Measurements from ENCODE around the gene PTPRK.

Gene PTPRK

GRCh38 chr6:128422200-128422599 is 98.2 kb downstream of the PTPRK start:
- no peak for DNase-seq (ENCODE audit: low read depth)
- no peak for TF ChIP-seq CTCF (IDR thresholded peaks at IDR 0.05; ENCODE audit: control insufficient read depth, insufficient read depth, low read depth, low read length, missing control alignments)
- no peak overlapping the region for H3K4me3 ChIP-seq (ENCODE audit: control insufficient read depth, low read depth, low read length)

GRCh38 chr6:128421788-128422187 is 98.6 kb downstream of the PTPRK start:
- H3K4me3 ChIP-seq (ENCODE audit: control insufficient read depth, low read depth, low read length): no peak overlapping the region
- no peak for TF ChIP-seq CTCF (IDR thresholded peaks at IDR 0.05; ENCODE audit: control insufficient read depth, insufficient read depth, low read depth, low read length, missing control alignments)
- no peak for DNase-seq (ENCODE audit: low read depth)

DNA sequence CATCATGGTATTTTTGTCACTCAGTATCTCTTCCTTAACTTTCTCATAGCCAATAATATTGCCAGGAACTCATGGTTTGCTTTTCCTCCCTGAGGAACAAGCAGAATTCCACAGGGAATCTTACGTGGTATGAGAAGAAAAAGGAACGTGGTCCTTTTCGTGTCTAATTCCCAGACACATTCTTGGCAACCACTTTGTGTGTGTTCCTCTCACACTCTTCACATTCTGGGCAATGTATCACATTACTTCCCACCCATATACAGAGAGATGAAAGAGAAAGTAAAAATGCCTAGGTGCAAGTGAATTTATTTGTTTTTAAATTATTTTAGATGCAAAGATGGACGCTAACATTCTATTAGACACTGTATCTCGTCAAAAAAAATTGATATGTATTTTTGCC is 102.7 kb downstream of the PTPRK start:
- TF ChIP-seq CTCF (IDR thresholded peaks at IDR 0.05; ENCODE audit: control insufficient read depth, insufficient read depth, low read depth, low read length, missing control alignments): no peak
- no peak overlapping the region for H3K4me3 ChIP-seq (ENCODE audit: control insufficient read depth, low read depth, low read length)
- no peak for DNase-seq (ENCODE audit: low read depth)

DNA sequence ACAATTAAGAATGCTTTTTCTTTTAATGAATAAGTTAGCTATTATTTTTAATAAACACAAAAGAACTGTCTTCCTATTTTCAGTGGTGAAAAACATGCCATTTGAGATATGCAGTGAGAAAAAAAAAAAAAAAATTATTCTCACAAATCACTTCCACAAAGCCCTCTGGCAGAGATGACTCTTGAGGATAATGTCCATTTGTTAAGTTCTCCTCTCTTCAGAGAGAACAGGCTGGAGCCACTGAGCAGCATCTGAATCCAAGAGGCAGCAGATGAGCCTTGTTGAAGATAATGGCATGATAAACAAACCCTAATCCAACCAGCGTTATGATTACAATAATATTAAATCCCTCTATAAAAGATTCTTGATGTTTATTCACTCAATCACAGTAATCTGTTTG is 105.0 kb downstream of the PTPRK start:
- H3K4me3 ChIP-seq (ENCODE audit: control insufficient read depth, low read depth, low read length): no peak overlapping the region
- TF ChIP-seq CTCF (IDR thresholded peaks at IDR 0.05; ENCODE audit: control insufficient read depth, insufficient read depth, low read depth, low read length, missing control alignments): no peak
- no peak for DNase-seq (ENCODE audit: low read depth)

DNA sequence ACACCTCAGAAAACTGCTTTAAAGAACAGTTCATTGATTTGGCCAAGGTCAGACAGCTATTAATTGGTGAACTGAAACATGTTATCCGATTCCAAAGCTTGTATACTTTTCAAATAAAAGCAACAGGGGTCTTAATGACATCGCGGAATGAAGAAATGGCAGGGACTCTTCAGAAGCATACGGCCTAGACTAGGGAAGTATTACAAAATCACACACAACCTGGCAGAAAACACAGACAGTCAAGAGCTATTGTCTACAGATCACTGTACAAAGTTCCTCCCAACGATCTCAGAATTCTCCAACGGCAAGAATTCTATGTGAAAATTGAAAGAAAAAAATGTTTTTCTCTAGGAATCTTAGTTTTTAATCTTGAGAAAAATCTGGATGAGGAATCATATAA is 105.5 kb downstream of the PTPRK start:
- no peak for TF ChIP-seq CTCF (IDR thresholded peaks at IDR 0.05; ENCODE audit: control insufficient read depth, insufficient read depth, low read depth, low read length, missing control alignments)
- no peak for DNase-seq (ENCODE audit: low read depth)
- no peak overlapping the region for H3K4me3 ChIP-seq (ENCODE audit: control insufficient read depth, low read depth, low read length)

- H3K4me3 ChIP-seq (ENCODE audit: control insufficient read depth, low read depth, low read length): no peak overlapping the region
- no peak for TF ChIP-seq CTCF (IDR thresholded peaks at IDR 0.05; ENCODE audit: control insufficient read depth, insufficient read depth, low read depth, low read length, missing control alignments)
Measured at GRCh38 chr6:128413291-128413690, 107.1 kb downstream of the PTPRK start.

DNA sequence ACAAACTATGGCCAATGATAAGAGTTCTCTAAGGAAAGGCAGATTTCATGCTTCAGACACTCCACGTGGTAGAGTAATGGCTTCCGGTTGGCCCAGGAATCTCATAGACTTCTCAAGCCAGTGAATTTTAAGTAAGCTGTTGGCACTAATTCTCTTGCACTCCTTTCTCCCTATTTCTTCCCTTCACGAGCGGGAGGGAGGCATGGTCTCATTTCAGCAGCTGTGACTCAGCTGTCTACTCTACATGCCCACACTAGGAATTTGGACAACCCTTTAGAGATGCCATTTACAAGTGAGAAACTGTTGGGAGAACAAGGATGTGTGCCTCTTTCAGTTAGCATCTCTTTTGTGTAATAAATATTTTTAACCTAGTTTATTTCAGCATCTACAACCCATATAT is 107.7 kb downstream of the PTPRK start:
- DNase-seq (ENCODE audit: low read depth): no peak
- no peak for TF ChIP-seq CTCF (IDR thresholded peaks at IDR 0.05; ENCODE audit: control insufficient read depth, insufficient read depth, low read depth, low read length, missing control alignments)
- no peak overlapping the region for H3K4me3 ChIP-seq (ENCODE audit: control insufficient read depth, low read depth, low read length)

More at GRCh38 chr6:128413291-128413690, 107.1 kb downstream of the PTPRK start:
- no peak for DNase-seq (ENCODE audit: low read depth)
